Activated CD4-positive, alpha-beta T cell treated with anti-CD3 and anti-CD28 coated beads, Interleukin-2, amount 50 U/mL, for 4 hours (primary cell): ENCODE measurements around the gene FASTKD2.
"Not testable (repeated sequence)": the region's sequence is repeated elsewhere in the genome, so short reads cannot be mapped to it uniquely, and the experiment has no call there.

Source experiments
- DNase-seq, 2 experiments: peaks; one replicate each; pipeline ENCODE4 v3.0.0-alpha.2; 2020

Gene FASTKD2

DNA sequence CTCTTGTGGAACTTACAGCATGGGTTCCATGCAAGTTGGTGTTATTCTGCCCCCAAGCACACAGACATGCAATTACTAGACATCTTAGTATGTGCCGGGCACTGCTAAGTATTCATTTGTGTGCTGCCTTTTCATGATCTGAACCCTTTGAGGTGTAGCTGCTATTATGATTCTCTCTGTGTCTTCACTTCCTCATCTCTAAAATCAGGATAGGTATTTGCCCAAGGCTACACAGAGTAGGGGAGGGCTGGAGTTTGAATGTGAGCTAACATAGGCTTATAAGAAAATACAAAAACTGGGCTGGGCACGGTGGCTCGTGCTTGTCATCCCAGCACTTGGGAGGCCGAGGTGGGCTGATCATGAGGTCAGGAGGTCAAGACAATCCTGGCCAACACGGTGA lies 27.2 kb downstream of the FASTKD2 start:
- DNase-seq: no peak

DNA sequence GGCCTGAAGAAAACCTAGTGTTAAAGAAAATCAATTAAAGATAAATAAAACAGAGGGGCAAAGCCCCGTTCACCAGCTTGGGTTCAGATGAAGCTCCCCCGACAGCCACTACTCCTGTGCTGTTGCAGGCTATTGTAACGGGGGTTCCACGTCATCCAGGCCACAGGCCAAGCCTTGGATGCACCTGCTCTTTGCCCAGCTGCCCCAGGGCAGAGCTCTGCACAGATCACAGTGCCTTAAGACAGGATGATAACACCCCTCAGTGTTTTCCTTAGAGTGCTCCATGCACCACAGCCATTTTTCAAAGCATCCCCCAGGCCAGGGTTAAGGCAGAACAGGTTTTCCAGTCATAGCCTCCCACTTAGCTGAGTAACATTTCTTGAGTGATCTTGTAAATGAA lies 32.0 kb downstream of the FASTKD2 start:
- DNase-seq: no peak

DNA sequence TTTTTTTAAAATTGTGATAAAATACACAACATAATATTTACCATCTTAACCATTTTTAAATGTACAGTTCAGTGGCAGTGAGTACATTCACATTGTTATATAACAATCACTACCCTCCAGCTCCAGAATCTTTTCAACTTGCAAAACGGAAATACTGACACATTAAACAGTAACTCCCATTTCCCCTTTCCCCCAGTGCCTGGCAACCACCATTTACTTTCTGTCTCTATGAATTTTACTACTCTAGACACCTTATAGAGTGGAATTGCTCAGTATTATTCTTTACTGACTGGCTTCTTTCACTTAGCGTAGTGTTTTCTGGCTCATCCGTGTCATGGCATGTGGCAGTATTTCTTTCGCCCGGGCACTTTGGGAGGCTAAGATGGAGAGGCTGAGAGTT lies 32.6 kb downstream of the FASTKD2 start:
- DNase-seq: no peak

DNA sequence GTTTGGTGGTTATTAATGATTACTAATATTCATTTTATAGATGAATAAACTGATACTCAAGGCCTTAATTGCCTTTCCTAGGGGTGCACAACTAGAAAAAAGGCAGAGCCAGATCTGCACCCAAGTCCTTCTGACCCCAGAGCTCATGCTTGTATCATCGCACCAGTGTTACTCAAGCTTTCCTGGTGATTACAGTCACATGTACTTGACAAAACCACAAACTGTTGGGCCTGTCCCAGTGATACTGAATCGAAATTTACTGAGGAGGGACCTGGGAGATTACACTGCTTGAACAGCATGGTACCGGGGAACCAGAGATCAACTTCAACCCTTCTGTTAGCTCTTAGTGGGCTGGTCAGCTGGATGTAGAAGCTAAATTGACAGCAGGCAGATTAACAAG lies 33.7 kb downstream of the FASTKD2 start:
- no peak for DNase-seq

DNA sequence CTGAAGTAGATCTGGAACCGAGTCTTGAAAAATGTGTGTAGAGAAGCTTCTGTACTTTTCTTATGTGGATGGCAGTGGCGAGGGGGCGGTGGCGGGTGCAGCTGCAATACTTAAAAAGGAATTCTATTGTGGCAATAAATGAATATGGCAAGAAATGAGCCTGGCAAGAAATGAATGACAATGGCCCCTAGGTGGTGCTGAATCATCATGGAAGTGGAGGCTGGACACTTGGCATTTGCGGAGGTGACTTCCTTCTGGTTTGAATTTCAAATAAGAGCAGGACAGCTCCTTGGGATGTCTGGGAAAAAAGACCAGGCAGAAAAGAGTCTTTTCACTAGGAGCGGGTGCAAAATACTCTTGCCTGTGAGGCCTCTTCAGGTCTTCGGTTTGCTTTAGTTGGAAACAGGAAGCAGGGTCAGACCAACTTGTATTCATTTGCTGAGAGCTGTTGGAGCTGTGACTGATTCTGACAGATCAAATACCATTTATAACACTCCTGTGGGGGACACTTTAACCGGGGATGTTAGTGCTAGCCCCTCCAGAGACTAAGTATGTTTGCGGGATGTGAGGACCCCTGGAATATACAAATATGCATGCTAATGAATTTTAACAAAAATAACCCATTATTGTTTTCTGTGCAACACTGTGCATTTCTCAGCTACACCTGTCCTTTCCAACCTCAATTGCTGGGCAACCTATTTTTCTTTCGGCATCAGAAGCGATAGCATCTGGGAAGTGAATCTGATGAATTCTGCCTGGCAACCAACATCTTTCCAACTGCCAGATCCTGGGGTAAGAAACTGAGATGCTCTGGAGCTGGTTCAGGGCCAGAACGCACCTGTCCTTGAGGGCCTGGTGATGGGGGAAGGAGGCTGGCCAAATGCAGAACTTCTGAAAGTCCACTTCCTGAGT lies 35.4 kb downstream of the FASTKD2 start:
- peak; percentile 29 to 31 for DNase-seq

DNA sequence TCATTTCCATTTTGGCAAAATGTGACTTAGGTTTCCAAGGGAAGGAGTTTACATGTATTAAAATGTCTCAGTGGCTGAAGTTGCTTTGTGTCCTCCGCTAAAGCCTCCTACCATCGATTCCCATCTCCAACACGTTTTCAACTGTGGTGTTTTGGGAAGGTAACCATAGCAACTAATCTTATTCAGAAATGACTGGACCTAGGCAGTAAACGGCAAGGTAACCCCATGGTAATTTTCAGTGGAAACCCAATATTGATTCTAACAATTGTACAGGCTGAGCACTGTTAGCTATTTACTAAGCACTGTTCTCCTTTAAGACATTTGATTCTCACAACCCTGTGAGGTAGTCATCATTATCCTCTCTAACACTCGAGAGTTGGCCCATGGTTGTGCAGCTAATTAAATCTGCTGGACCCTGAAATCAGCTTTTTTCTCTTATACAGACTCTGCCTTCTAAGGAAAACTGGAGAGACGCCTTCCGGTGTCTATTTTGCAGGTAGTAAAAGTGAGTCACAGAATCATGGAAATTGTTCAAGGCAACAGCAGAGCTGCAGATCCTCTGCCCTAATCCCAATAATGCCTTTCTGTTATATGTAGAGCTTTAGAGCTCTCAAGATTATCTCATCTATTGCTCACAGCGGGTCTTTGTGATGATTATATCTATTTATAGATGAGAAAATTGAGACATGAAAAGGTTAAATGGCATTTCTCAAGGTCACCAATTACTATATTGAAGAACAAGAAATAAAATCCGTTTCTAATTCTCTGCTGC lies 36.2 kb downstream of the FASTKD2 start:
- DNase-seq: no peak

DNA sequence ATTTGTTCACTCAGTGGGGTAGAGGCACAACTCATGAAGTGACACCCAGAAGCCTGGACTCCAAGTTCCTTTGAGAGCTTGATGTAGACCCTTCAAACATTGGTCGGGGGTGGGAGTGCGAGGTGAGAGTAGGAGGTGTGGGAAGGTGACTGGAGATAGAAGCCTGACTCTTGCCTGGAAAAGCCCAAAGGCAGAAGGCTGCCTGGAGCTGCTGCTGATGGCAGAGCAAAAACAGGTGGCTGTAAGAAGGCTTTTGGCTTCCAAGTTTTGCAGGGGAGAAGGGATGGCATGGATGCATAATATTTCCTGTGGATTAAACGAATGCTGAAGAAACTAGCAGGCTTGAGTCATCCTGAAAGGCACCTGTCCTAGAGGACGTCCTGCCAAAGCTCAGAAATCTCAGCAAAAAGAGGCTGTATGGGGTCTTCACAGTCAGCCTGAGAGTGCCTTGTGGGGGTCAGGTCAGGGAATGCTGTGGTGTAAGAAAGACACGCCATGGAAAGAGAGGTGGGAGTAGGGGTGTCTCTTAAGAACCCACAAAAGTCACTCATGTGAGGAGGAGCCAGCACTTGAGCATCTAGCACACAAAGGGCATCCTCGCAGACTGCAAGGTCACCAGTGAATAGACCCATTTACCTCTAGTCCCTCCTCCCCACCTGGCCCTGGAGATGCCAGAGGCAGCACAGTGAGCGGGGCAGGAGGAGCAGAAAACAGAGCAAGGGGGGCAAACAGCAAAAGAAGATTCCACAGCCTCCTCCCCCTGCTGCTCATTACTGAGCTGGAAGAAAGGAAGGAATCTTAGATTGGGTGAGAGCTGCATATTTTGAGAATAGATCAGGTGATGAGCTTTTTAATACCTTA lies 37.5 kb downstream of the FASTKD2 start:
- no peak for DNase-seq

DNA sequence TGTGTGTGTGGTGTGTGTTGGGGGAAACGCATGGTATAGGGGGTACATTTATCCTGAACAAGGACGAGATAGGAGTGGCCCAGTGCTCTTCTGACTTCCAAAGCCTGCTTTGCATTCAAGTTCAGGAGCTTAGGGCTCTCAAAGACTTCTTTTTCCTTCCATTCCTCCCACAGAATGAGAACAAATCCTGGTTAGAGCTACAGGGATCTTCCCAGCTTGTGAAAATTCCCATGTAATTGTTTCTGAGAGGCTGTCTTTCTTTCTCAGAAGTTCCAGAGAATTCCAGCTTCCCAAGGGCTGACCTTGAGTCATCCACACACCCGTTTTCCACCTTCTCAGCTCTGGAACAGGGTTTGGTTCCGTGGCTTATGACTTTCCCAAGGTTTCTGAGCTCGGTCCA lies 38.9 kb downstream of the FASTKD2 start:
- DNase-seq: no peak

DNA sequence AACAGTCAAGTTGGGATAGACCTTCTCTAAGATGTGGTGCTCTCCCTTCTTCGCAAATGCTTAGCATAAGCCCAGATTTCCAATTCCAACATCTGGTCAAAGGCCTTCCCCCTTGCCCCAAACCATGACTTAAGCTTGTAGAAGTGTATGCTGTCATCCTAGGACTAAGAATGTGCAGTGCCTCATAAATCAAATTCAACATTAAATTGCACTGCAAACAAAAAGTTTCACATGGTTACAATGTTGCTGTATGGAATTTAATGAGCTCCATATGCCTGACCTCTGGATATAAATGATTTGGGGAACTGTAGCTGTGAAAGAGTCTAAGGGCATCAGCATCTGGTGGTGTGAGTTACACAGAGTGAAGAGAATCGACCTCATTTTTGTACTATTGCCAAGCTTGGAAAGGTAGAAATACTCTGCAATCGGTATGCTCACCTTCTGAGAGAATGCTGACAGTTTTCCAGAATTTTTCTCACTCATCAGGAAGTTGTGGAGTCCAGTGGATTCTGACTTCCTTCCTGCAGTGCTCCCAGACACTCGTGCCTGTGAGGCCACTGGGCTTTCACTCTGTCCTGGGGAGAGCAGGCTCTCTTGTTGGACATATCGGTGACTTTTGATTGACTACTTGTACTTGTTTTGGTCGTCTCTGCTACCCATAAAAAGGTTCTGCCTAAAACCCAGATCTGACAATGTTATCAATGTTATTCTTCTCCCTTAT lies 40.6 kb downstream of the FASTKD2 start:
- DNase-seq: no peak

DNA sequence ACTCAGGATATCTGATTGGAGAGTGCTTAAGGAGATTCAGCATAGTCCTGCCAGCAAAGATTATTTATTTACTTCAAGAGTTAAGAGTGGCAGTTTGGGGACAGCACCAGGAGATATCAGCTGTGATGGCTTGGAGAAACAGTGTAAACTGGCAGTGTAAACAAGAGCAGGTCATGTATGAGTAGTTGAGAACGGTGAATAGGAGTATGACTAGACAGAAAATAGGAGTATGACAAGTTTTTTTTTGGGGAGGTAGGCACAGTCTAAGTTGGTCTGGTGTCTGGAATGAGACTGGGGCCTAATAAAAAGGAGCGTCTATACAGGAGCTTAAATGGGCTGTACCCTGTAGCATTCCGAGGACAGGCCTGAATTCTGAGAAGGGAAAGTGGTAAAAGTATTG lies 42.2 kb downstream of the FASTKD2 start:
- not testable (repeated sequence) for DNase-seq

DNA sequence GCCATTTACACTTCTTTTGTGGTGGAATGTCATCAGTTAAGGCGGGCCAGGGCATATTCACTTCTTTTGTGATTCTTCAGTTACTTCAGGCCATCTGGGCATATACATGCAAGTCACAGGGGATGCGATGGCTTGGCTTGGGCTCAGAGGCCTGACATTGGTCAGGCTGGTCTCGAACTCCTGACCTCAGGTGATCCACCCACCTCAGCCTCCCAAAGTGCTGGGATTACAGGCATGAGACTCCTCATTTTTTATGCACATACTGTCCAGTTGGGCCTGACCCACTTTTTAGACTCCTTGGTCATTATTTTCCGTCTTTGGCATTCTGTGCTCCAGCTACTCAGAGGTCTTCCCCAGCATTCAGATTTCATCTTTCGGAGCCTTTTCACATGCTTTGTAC lies 47.1 kb downstream of the FASTKD2 start:
- DNase-seq: not testable (repeated sequence)

DNA sequence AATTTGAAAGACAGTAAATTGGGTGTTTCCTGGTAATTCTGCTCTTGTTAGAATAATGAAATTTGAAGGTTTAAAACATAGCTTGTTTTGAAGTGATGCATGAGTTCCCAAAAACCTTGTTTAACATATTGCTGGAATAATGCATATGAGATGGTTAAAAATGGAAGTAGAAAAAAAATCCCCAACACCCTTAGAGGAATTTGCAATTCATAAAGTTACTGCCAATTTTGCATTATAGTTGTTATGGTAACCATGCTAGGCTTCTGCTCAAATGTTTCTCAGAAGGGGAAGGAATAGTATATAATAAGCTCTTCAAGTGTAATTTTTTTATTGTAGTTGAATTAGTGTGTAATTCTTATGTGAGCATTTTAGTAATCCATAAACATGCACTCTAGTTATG lies 49.1 kb downstream of the FASTKD2 start:
- DNase-seq: no peak

DNA sequence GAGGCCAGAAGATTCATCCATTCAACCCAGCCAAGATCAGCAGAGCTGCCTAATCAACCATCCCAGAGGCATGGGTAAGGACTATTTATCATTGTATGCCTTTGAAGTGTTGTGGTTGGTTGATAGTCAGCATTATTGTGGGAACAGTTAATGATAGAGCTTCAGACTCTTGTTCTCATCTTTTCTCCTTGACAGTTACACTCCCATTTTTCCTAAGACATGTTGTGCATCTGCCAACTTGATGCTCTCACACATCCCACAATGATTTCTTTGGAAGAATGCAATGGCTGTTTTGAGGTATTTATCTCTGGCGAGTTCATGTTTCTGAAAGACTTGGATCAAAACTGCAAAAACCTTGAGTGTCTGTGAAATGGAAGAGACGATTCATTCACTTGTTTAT lies 55.4 kb downstream of the FASTKD2 start:
- DNase-seq: no peak

DNA sequence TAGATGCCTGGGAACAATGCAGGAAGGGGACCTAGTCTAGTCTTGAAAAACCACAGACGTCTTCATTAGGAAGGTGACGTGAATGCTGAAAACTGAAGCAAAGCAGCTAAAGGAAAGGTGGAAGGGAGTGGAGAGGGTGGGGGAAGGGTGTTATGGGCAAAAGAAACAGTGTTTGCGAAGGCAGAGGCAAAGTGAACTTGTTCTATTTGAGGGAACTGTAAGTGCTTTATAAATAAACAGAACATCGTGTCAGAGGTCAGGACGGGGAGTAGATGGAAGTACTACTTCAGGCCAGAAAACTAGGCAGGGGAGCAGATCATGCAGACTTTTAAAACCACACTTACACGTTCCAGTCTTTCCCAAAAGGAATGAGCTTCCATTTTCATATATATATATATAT lies 57.8 kb downstream of the FASTKD2 start:
- no peak for DNase-seq

DNA sequence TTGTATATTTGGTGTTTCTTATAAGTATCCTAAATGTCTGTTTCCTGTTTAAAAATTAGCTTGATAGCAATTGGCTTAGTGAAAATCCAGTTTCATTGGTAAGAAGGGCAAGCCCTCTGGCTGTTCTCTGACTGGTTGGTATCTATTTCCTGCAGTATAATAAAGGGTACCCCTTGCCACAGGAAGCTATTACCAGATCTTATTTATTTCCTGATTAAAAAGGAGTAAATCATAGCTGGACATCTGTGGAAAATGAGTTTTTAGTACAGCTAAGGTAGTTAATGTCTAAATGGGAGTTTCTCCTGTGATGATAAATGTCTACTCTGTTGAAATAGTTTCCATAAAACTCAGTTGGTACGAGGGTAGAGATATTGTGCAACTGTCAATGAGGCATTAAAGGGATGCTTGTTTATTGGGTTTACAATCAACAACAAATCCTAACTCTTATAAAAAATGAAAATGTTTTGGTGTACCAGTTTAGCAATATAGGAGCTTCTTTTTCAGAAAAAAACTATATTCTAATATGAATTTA lies 58.7 kb downstream of the FASTKD2 start:
- no peak for DNase-seq

DNA sequence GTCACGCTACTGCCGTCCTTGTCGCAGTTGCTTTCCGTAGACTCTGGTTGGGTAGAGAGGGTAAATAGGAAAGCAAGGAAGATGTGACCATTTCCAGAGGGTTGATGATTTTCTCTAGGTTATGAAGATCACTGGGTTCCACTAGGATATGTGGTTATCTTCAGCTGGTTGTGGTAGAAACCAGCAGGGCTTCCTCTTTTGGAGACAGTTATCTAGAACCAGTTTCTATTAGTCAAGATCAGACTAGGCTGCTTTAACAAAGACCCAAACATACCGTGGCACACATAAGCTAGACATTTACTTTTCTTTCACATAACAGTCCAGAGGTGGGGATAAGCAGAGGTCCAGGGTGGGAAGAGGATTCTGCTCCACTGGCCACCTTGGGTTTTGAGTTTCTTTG lies 59.6 kb downstream of the FASTKD2 start:
- DNase-seq: no peak

DNA sequence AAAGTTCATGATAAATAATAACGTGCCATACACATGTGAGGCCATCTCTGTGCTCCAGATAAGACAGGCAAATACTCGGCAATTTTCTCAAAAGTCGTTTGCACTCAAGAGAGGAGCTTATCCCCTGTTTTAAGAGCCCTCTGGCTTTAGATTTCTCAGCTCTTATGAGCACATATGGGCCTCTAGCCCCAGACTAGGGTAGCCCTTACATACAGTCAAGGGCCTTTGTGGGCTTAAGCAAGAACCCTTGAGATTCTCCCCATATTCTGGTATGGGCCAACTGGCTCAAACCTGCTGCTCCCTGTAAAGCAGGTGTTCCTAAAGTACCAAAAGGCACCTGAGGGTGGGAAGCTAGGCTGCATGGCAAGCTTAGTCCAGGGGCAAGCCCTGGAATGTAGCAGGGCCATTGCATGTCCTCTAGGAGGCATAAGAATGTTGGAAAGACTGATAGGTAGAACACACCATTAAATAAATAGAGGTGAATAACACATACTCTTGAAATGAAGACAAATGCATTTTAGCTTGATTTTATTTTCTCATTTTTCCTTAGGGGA lies 66.1 kb downstream of the FASTKD2 start:
- no peak for DNase-seq

DNA sequence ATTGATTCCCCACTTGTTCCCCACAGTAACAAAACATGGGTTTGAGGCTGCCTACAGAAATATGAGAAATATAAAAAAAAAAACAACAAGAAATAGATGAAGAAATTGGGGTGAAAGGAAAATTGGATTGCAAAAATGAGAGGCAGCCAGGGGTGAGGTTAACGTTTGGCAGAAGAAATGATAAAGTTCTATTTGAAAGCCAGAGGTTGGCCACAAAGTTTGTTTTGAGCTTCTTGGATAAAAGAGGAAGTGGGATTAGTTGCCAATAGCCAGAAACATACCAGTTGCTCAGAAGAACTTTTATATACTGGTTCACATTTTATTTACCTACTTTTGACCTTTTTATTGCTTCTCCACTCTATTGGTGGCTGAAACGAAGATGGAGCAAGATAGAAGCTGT lies 67.5 kb downstream of the FASTKD2 start:
- no peak for DNase-seq

DNA sequence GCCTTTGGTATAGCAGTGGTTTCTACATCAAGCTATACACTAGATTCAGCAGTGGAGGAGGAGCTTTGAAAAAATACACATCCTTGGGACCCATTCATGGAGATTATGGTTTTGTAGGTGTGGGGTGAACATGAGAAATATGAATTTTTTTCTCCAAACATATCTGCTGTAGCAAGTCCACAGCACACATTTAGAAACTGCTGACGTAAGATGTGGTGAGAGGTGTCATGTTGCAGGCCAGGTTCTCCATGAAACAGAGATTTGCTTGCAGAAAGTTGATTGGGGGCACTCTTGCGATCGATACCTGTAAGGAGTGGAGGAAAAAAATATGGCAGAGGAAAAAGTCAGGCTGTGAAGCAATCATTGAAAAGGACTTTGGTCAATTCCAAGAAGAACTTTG lies 67.9 kb downstream of the FASTKD2 start:
- DNase-seq: no peak

DNA sequence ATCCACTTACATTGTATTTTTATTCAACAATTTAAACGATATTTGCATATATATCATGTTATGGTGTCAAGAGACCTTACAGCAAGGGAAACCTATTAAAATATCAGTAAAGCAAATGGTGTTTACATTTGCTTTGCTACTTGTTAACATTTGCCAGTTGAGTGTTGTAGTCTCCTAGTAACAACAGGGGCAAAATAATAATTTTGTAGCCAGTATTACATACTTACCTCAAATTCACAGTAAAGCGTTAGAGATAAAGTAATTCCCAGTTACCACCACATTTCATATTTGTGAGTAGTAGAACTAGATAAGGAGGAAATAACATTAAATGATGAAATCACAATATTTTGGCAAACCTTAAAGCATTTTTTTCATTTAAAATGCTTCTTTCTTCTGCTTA lies 71.3 kb downstream of the FASTKD2 start:
- no peak for DNase-seq

DNA sequence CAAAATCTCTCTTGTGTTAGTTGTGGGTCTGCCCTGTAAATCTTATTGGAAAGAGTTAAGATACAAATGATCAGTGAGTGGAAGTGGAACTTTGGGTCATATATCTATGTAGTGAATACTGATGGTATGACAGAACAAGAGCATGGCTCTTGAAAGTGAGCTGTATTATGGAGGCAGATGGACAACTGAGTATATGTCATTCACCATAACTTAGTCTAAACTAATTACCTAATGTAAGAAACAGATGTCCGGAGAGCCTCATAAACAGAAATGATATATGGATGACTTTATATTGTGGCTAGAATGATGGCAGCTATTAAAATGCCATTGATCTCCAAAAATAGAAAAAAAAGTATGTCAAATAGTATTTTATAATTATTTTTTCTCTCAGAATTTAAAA lies 72.4 kb downstream of the FASTKD2 start:
- no peak for DNase-seq

DNA sequence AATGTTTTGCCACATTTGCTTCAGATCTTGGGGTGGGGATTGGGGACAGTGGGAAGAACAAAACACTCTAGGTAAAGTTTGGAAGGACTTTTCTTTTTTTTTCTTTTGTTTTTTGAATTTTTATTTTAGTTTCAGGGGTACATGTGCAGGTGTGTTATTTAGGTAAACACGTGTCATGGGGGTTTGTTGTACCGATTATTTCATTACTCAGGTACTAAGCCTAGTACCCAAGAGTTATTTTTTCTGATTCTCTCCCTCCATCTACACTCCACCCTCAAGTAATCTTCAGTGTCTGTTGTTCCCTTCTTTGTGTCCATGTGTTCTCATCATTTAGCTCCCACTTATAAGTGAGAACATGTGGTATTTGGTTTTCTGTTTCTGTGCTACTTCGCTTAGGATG lies 73.3 kb downstream of the FASTKD2 start:
- no peak for DNase-seq
